Measurements from ENCODE around the gene SERPINB11.

GRCh38 chr18:63749489-63749888 lies 46.7 kb downstream of the SERPINB11 start:
- TF ChIP-seq CTCF (IDR thresholded peaks at IDR 0.05; ENCODE audit: low read depth, low read length, poor library complexity, severe bottlenecking) (no peak), EZH2phosphoT487 (IDR thresholded peaks at IDR 0.05; ENCODE audit: borderline replicate concordance, low read length) (no peak)

All from DOHH2 (cell line).